Measurements from ENCODE around the gene SNX4.

DNA sequence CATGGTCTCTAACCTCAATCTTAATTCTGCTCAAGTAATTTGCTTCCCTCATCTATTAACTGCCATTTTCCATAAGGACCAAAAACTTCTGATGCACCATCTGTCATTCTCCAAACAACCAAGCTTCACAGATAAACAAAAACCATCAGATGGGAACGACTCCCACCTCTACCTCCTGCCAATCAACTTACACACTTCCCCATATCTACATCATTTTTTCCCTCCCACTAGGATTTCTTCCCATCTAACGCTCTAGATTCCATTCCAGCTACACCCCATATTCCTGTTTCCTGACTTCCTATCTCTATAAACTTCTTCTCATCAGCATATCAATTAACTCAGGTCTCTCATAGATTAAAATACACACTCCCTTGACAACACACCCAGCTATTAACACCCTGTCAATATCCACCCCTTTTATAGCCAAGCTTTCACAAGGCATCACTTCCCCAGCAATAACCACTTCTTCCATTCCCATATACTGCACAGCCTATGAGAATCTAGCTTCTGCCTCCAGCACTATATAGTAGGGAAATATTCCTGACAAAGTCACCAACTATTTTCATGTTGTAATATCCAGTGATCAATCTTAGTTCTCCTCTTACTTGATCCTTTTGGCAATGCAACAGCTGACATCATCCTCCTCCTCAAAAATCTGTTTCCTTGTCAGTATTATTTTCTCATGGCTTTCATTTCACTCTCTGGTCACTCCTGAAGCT, 39.2 kb downstream of the SNX4 start:
- TF ChIP-seq, protein P1, sequence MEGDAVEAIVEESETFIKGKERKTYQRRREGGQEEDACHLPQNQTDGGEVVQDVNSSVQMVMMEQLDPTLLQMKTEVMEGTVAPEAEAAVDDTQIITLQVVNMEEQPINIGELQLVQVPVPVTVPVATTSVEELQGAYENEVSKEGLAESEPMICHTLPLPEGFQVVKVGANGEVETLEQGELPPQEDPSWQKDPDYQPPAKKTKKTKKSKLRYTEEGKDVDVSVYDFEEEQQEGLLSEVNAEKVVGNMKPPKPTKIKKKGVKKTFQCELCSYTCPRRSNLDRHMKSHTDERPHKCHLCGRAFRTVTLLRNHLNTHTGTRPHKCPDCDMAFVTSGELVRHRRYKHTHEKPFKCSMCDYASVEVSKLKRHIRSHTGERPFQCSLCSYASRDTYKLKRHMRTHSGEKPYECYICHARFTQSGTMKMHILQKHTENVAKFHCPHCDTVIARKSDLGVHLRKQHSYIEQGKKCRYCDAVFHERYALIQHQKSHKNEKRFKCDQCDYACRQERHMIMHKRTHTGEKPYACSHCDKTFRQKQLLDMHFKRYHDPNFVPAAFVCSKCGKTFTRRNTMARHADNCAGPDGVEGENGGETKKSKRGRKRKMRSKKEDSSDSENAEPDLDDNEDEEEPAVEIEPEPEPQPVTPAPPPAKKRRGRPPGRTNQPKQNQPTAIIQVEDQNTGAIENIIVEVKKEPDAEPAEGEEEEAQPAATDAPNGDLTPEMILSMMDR (IDR thresholded peaks at IDR 0.05; ENCODE audit: low read depth, low read length), result no peak
- TF ChIP-seq POLR2A (IDR thresholded peaks at IDR 0.05; ENCODE audit: extremely low read depth, insufficient read length) (no peak), MYC (IDR thresholded peaks at IDR 0.05; ENCODE audit: low read depth, low read length) (no peak)
- TF ChIP-seq, protein P2, sequence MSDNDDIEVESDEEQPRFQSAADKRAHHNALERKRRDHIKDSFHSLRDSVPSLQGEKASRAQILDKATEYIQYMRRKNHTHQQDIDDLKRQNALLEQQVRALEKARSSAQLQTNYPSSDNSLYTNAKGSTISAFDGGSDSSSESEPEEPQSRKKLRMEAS (IDR thresholded peaks at IDR 0.05; ENCODE audit: low read depth, low read length), result no peak

Measured in NB4 (cell line).